Gastroesophageal sphincter (tissue), 3 donors: Measurements from ENCODE around the gene DOCK2.

Source experiments
- EP300 ChIP-seq: sonication (generic); formaldehyde crosslinking; IDR thresholded peaks from one replicate; pipeline ENCODE4 v1.6.1; 2017; ENCODE audit warnings: antibody characterized with exemption, mild to moderate bottlenecking
- POLR2A ChIP-seq, 2 donors: fragments of 450-650 bp; IDR thresholded peaks; one replicate each; pipeline ENCODE4 v1.6.1; 2017; ENCODE audit warnings: antibody characterized with exemption in 2 of 2, mild to moderate bottlenecking in 2 of 2, moderate library complexity in 1 of 2
- POLR2AphosphoS5 ChIP-seq: sonication (generic); formaldehyde crosslinking; IDR thresholded peaks from one replicate; pipeline ENCODE4 v1.6.1; 2017; ENCODE audit warnings: antibody characterized with exemption
- TF ChIP-seq, protein P1 (sequence below), 4 experiments: fragments of 200-600 bp in 2 of 4; fragments of 450-650 bp in 2 of 4; sonication (generic) in 1 of 4; IDR thresholded peaks; one replicate each; pipeline ENCODE4 v1.5.1; 2017 to 2019; ENCODE audit warnings: antibody characterized with exemption in 4 of 4, mild to moderate bottlenecking in 2 of 4, moderate library complexity in 2 of 4

DNA sequence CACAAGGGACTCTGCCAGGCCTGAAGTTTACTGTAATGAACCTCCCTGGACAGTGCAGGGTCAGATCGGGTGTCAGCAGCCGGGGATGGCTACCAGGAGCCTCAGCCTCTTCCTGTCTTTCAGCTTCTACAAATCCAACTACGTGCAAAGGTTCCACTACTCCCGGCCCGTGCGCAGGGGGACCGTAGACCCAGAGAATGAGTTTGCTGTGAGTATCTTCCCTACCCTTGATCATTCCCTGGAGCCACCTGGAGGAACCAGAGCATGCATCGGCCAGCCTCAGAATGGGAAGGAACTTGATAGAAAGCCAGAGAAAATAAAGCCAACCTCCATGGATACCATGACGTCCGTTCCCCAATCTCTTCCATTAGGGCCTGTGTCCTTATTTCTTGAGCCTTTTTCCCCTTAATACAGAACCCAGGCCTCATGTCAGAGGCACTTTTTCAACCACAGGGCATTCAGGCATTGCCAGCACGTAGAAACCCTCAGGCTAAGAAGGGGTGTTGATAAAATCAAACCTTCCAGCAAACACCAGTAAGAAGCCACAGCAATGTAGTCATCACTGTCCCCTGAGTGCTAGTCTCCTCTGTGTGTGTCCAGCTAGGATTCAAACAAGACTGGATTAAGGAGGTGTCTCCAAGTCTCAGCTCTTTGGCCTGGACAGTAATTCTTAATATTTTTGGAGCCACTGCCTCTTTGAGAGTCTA is 419.6 kb downstream of the DOCK2 start:
- TF ChIP-seq, protein P1, sequence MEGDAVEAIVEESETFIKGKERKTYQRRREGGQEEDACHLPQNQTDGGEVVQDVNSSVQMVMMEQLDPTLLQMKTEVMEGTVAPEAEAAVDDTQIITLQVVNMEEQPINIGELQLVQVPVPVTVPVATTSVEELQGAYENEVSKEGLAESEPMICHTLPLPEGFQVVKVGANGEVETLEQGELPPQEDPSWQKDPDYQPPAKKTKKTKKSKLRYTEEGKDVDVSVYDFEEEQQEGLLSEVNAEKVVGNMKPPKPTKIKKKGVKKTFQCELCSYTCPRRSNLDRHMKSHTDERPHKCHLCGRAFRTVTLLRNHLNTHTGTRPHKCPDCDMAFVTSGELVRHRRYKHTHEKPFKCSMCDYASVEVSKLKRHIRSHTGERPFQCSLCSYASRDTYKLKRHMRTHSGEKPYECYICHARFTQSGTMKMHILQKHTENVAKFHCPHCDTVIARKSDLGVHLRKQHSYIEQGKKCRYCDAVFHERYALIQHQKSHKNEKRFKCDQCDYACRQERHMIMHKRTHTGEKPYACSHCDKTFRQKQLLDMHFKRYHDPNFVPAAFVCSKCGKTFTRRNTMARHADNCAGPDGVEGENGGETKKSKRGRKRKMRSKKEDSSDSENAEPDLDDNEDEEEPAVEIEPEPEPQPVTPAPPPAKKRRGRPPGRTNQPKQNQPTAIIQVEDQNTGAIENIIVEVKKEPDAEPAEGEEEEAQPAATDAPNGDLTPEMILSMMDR (IDR thresholded peaks at IDR 0.05) = no peak
- TF ChIP-seq POLR2A (IDR thresholded peaks at IDR 0.05) = no peak
- TF ChIP-seq POLR2AphosphoS5 = no peak
- TF ChIP-seq EP300 = no peak
